ENCODE measurements around the gene PANK1. TPM values are rescaled to one million over a fixed set of nuclear protein-coding genes. Genes with fewer than 3 reads are reported as not detected.

Gene PANK1
- total and polyA plus RNA-seq, 2 donors (not counting 3 experiments of a cell fraction or from before 2014, with no cell fraction given): 2.0 to 6.3 TPM

DNA sequence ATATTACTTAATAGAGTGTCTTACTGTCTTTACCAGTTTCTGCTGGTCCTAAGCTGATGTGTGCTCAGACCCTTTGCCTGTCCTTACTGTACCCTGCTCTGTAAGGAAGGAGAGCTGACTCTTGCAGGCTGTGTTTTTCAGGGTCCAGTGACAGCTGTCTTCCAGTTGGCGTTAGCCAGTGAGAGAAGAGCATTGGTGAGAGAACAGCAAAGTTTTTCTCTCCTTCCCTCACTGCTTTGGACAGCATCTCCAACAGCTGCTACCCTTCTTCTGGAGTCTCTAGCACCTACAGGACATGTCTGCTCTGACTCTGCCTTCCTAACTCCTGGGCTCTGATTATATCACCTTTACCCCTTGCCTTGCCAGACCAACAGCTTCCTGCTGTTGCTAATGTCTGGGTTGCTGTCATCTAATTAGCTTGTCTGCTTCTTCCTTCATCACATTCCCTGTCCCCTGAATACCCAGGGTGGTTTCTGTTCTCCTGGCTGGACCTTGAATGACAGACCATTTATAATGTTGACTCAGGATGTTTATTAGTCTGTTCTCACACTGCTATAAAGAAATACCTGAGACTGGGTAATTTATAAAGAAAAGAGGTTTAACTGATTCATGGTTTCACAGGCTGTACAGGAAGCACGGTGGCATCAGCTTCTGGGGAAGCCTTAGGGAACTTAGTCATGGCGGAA, 23.5 kb upstream of the PANK1 start:
- intact Hi-C loops (cut with micrococcal nuclease): no loop called here
- no TSS peak for BruUV-seq (replicated peaks)
- ChIA-PET CTCF (no interaction called here), POLR2A (no interaction called here)
- FAIRE-seq: no peak
- Histone ChIP-seq H4K20me1 (replicated peaks; ENCODE audit: control insufficient read depth, extremely low read depth, insufficient read depth, low read length) (no peaks in the 10 kb centered on the region), H2AFZ (ENCODE audit: low read depth, low read length) (no peak overlapping the region), H3K79me2 (ENCODE audit: control insufficient read depth, insufficient read depth, low read length) (no peaks in the 10 kb centered on the region), H3K9ac (replicated peaks; ENCODE audit: extremely low read depth, insufficient read depth, low read length) (no peak overlapping the region), H3K9me3 (replicated peaks; ENCODE audit: control insufficient read depth, insufficient read depth, low read length) (no peaks in the 10 kb centered on the region), H3K36me3 (ENCODE audit: control insufficient read depth in 2 of 2, extremely low read depth in 1 of 2, insufficient read depth in 2 of 2, low read length in 2 of 2) (no peaks in the 10 kb centered on the region), H3K4me1 (ENCODE audit: control insufficient read depth, extremely low read depth, insufficient read depth, low read length) (no peaks in the 10 kb centered on the region), H3K9me1 (replicated peaks; ENCODE audit: control insufficient read depth, extremely low read depth, insufficient read depth, low read length) (no peaks in the 10 kb centered on the region), H3K4me2 (ENCODE audit: insufficient read depth, low read length) (no peak overlapping the region), H3K4me3 (replicated peaks in 1 of 3; ENCODE audit: insufficient read depth in 1 of 3, low read depth in 1 of 3, low read length in 3 of 3) (no peak overlapping the region), H3K27me3 (ENCODE audit: control insufficient read depth in 2 of 2, insufficient read depth in 2 of 2, low read length in 2 of 2) (peaks cover 3 to 12% of the 10 kb centered on the region in 2 experiments), H3K27ac (ENCODE audit: insufficient read depth, low read depth, low read length) (no peak overlapping the region)
- DNase-seq (ENCODE audit: low read depth, low spot score): no peak
- dilution Hi-C loops (cut with MboI; ENCODE audit: extremely low pct_ligation_motif_present, low sequenced_read_pairs): no loop called here
- TF ChIP-seq POLR2AphosphoS5 (IDR thresholded peaks at IDR 0.05; ENCODE audit: insufficient read depth, low read depth, low read length): no peak

DNA sequence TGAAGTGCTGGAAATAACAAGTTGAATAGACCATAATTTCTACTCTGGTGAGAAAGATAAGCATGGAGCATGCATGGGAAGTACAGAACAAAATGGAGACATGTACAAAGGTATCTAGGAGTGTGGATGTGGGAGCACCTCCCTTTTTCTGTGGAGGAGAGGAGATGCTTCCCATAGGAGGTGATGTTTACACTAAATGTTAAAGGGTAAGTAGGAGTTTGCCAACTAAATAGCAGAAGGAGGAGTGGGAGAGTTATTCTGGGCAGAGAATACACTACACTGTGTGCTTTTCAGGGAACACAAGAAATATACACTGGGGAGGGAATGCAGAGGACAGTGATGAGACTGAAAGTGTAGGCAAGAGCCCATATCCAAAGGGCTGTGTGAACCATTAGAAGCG, 21.1 kb upstream of the PANK1 start:
- dilution Hi-C loops (cut with MboI; ENCODE audit: extremely low pct_ligation_motif_present, low sequenced_read_pairs): no loop called here
- BruUV-seq (replicated peaks): no TSS peak
- no peaks in the 10 kb centered on the region for H3K9me1 ChIP-seq (replicated peaks; ENCODE audit: control insufficient read depth, extremely low read depth, insufficient read depth, low read length)
- TF ChIP-seq POLR2A (IDR thresholded peaks at IDR 0.05; ENCODE audit: low read depth, low read length): no peak
- no peak for TF ChIP-seq MYC (IDR thresholded peaks at IDR 0.05; ENCODE audit: low read depth, low read length)
- TF ChIP-seq, protein P1, sequence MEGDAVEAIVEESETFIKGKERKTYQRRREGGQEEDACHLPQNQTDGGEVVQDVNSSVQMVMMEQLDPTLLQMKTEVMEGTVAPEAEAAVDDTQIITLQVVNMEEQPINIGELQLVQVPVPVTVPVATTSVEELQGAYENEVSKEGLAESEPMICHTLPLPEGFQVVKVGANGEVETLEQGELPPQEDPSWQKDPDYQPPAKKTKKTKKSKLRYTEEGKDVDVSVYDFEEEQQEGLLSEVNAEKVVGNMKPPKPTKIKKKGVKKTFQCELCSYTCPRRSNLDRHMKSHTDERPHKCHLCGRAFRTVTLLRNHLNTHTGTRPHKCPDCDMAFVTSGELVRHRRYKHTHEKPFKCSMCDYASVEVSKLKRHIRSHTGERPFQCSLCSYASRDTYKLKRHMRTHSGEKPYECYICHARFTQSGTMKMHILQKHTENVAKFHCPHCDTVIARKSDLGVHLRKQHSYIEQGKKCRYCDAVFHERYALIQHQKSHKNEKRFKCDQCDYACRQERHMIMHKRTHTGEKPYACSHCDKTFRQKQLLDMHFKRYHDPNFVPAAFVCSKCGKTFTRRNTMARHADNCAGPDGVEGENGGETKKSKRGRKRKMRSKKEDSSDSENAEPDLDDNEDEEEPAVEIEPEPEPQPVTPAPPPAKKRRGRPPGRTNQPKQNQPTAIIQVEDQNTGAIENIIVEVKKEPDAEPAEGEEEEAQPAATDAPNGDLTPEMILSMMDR (IDR thresholded peaks at IDR 0.05; ENCODE audit: extremely low read depth in 1 of 2, insufficient read depth in 1 of 2, low read depth in 1 of 2, low read length in 2 of 2): no peak
- no peak for TF ChIP-seq EZH2 (IDR thresholded peaks at IDR 0.05; ENCODE audit: borderline replicate concordance, low read depth, low read length, severe bottlenecking)
- TF ChIP-seq POLR2AphosphoS5 (IDR thresholded peaks at IDR 0.05; ENCODE audit: insufficient read depth, low read depth, low read length): no peak
- no peak for TF ChIP-seq JUN (IDR thresholded peaks at IDR 0.05; ENCODE audit: borderline replicate concordance, insufficient read depth, insufficient read length, low read depth)
- no peak for TF ChIP-seq FOS (IDR thresholded peaks at IDR 0.05; ENCODE audit: borderline replicate concordance, insufficient read depth, low read length)
- no peak for TF ChIP-seq GATA2 (IDR thresholded peaks at IDR 0.05; ENCODE audit: insufficient read depth, insufficient read length, low read depth, low read length)
- TF ChIP-seq, protein P2, sequence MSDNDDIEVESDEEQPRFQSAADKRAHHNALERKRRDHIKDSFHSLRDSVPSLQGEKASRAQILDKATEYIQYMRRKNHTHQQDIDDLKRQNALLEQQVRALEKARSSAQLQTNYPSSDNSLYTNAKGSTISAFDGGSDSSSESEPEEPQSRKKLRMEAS (IDR thresholded peaks at IDR 0.05; ENCODE audit: insufficient read depth, insufficient read length): no peak
- DNase-seq (ENCODE audit: low read depth, low spot score): no peak
- H3K27me3 ChIP-seq (ENCODE audit: control insufficient read depth in 2 of 2, insufficient read depth in 2 of 2, low read length in 2 of 2): peaks cover 3 to 12% of the 10 kb centered on the region in 2 experiments
- FAIRE-seq: no peak
- ChIA-PET POLR2A (no interaction called here), CTCF (no interaction called here)
- no peak overlapping the region for H2AFZ ChIP-seq (ENCODE audit: low read depth, low read length)
- no peaks in the 10 kb centered on the region for H3K36me3 ChIP-seq (ENCODE audit: control insufficient read depth in 2 of 2, extremely low read depth in 1 of 2, insufficient read depth in 2 of 2, low read length in 2 of 2)
- no peak overlapping the region for H3K4me2 ChIP-seq (ENCODE audit: insufficient read depth, low read length)
- H3K4me3 ChIP-seq (replicated peaks in 1 of 3; ENCODE audit: insufficient read depth in 1 of 3, low read depth in 1 of 3, low read length in 3 of 3): no peak overlapping the region
- no peak overlapping the region for H3K27ac ChIP-seq (ENCODE audit: insufficient read depth, low read depth, low read length)
- H3K9me3 ChIP-seq (replicated peaks; ENCODE audit: control insufficient read depth, insufficient read depth, low read length): no peaks in the 10 kb centered on the region
- intact Hi-C loops (cut with micrococcal nuclease): no loop called here
- no peak overlapping the region for H3K9ac ChIP-seq (replicated peaks; ENCODE audit: extremely low read depth, insufficient read depth, low read length)
- H3K4me1 ChIP-seq (ENCODE audit: control insufficient read depth, extremely low read depth, insufficient read depth, low read length): no peaks in the 10 kb centered on the region
- no peaks in the 10 kb centered on the region for H3K79me2 ChIP-seq (ENCODE audit: control insufficient read depth, insufficient read depth, low read length)
- no peaks in the 10 kb centered on the region for H4K20me1 ChIP-seq (replicated peaks; ENCODE audit: control insufficient read depth, extremely low read depth, insufficient read depth, low read length)

Data from endothelial cell of umbilical vein (primary cell).